Naive B cell (primary cell): ENCODE data around the gene RAB3D. TPM values are rescaled to one million over a fixed set of nuclear protein-coding genes. Genes with fewer than 3 reads are reported as not detected.
"Not testable (repeated sequence)": the region's sequence is repeated elsewhere in the genome, so short reads cannot be mapped to it uniquely, and the experiment has no call there.

Experiments
- ATAC-seq, 2 donors: fragments of 150-1000 bp; cut with Tn5 transposase; 2 replicates each; pipeline ENCODE4 v1.10.0; 2021; ENCODE audit warnings: low read depth in 2 of 2, mild to moderate bottlenecking in 2 of 2, moderate library complexity in 2 of 2
- DNase-seq: peaks from one replicate; pipeline ENCODE4 v3.0.0; 2022
- H3K27ac Mint-ChIP-seq, 6 donors: one replicate each; pipeline ENCODE4 v1.8.0; 2020 to 2022; ENCODE audit warnings: mild to moderate bottlenecking in 6 of 6, mixed read lengths in 6 of 6, moderate library complexity in 5 of 6, inconsistent platforms in 2 of 6
- H3K27me3 Mint-ChIP-seq, 3 donors: one replicate each; pipeline ENCODE4 v1.8.0; 2021 to 2022; ENCODE audit warnings: mixed read lengths in 3 of 3, mild to moderate bottlenecking in 1 of 3
- H3K36me3 Mint-ChIP-seq, 2 donors: one replicate each; pipeline ENCODE4 v1.8.0; 2020 to 2022; ENCODE audit warnings: mixed read lengths in 2 of 2, inconsistent platforms in 1 of 2, mild to moderate bottlenecking in 1 of 2
- H3K4me1 Mint-ChIP-seq, 3 donors: one replicate each; pipeline ENCODE4 v1.8.0; 2020 to 2022; ENCODE audit warnings: mixed read lengths in 3 of 3, inconsistent platforms in 1 of 3, mild to moderate bottlenecking in 1 of 3, moderate library complexity in 1 of 3
- H3K4me3 Mint-ChIP-seq, 8 donors: one replicate each; pipeline ENCODE4 v1.8.0; 2020 to 2022; ENCODE audit warnings: mild to moderate bottlenecking in 8 of 8, mixed read lengths in 8 of 8, moderate library complexity in 8 of 8, inconsistent platforms in 2 of 8
- H3K9me3 Mint-ChIP-seq, 7 donors: one replicate each; pipeline ENCODE4 v1.8.0; 2020 to 2022; ENCODE audit warnings: mixed read lengths in 7 of 7, mild to moderate bottlenecking in 5 of 7, inconsistent platforms in 2 of 7, moderate library complexity in 1 of 7
- polyA plus RNA-seq, 6 donors: library from polyadenylated mRNA; unstranded; fragments of 300-500 nt; fragmentation: Illumina TruSeq; gene quantifications; one replicate each; pipeline ENCODE4 v1.2.3, GENCODE V29; 2021; ENCODE audit warnings: low read depth in 6 of 6

Gene RAB3D
- polyA plus RNA-seq, 6 donors from 2014 or later: 1.9 to 5.8 (median 2.4) TPM

DNA sequence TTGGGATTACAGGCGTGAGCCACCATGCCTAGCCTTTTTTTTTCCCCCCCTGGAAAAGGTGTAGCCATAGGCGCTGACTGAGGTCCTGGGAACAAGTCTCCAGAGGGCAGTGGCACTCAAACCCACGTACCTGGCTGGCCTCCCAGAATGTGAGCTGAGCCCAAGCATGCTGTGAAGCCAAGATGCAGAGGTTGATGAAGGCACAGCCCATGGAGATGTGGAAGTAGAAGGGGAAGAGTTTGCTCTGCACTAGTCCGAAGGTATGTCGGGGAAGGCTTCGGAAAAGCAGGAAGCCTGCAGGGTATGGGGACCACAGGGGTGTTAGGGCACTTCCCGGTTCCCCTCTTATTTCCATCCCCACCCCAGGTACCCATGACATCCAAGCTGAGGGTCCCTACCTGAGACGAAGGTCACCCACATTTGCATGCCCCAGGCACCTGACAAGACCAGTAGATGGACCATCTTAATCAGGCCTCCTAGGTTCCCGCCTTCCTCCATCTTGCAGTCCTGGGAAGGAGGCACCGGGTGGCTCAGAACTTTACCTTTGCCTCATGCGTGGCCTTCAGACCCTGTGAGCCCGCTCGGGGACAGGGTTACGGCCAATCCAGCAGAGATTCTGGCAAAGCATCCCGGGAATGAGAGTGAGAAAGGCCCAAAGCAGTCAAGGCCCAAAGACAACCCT, 5.8 kb upstream of the RAB3D start:
- Mint-ChIP-seq H3K27me3 (no peaks in the 10 kb centered on the region), H3K4me1 (peaks cover 35 to 41% (median 38%) of the 10 kb centered on the region in 3 donors), H3K36me3 (peaks cover 0 to 8% of the 10 kb centered on the region in 2 donors), H3K4me3 (peak overlapping the region; percentile 93 to 98 (median 97)), H3K9me3 (peaks cover 0 to 7% (median 0%) of the 10 kb centered on the region in 7 donors), H3K27ac (peak overlapping the region; percentile 50 to 99 (median 98))
- DNase-seq: no peak
- ATAC-seq: no peak

DNA sequence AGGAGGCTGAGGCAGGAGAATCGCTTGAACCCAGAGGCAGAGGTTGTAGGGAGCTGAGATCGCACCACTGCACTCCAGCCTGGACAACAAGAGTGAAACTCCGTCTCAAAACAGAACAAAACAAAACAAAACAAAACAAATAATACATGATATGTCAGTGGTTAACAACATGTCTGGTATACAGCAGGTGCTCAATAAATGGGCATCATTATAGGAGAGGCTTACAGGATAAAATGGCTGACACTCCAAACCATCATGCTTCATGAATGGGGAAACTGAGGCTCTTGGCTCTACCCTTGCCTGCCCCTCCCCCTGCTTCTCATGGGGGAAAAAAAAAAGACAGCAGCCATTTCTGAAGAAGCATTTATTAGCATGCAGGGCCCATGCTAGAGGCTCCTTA, 3.0 kb upstream of the RAB3D start:
- ATAC-seq (no peak), DNase-seq (no peak)
- Mint-ChIP-seq H3K4me1 (peaks cover 41 to 55% (median 54%) of the 10 kb centered on the region in 3 donors), H3K9me3 (no peaks in the 10 kb centered on the region), H3K27me3 (no peaks in the 10 kb centered on the region), H3K4me3 (peak overlapping the region in 3 of 8 donors; percentile 12 to 58 (median 37)), H3K36me3 (no peaks in the 10 kb centered on the region), H3K27ac (peak overlapping the region in 1 of 6 donors; percentile 60)

DNA sequence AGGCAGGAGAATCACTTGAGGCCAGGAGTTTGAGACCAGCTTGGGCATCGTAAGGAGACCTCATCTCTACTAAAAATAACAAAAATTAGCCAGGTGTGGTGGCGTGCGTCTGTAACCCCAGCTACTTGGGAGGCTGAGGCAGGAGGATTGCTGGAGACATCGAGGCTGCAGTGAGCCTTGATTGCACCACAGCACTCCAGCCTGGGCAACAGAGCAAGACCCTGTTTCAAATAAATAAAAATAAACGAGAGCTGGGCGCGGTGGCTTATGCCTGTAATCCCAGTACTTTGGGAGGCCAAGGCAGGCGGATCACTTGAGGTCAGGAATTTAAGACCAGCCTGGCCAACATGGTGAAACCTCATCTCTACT, 626 bp upstream of the RAB3D start:
- not testable (repeated sequence) for H3K36me3 Mint-ChIP-seq, ATAC-seq
- peak overlapping the region in 1 of 6 donors; percentile 32 for H3K27ac Mint-ChIP-seq

DNA sequence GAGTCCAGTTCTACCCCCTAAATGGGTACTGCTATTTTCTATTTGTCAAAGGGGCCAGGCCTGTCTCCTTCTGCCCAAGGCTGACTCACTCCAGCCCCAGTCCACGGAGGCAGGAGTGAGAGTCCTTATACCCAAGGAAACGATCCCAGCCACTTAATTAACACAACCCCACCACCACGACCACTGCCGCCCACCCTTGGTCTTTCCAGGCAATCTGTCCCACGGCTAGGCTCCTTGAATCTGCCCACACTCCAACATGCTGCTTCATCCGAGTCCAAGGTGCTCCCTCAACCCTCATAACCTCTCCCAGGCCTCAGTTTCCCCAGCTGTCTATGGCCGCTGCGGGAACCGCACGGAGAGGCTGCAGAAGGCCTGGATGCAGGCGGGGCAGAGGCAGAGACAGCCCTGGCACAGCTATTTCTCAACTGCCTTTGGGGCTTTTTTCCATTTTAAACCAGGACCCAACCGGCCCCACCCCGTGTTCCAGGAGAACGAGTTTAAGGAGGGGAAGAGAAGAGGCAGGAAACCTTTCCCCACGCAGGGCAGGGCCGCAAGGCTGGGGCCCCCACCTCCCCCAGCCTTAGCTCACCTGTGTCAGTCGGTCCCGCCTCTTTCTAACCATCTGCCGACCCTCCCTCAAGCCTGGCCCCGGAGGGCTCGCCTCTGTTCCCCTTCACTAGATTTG, 746 bp downstream of the RAB3D start:
- Mint-ChIP-seq H3K4me3 (peak overlapping the region; percentile 70 to 88 (median 86)), H3K27ac (peak overlapping the region in 4 of 6 donors; percentile 29 to 69 (median 59)), H3K27me3 (no peaks in the 10 kb centered on the region), H3K9me3 (peaks cover 0 to 5% (median 0%) of the 10 kb centered on the region in 7 donors), H3K36me3 (peaks cover 6 to 8% of the 10 kb centered on the region in 2 donors), H3K4me1 (peaks cover 12 to 28% (median 27%) of the 10 kb centered on the region in 3 donors)
- no peak for ATAC-seq
- DNase-seq: no peak

More for the DNA sequence above, 626 bp upstream of the RAB3D start:
- not testable (repeated sequence) for H3K27me3 Mint-ChIP-seq, H3K9me3 Mint-ChIP-seq, DNase-seq
- Mint-ChIP-seq H3K4me3 (peak overlapping the region; percentile 70 to 88 (median 86)), H3K4me1 (peaks cover 18 to 37% (median 36%) of the 10 kb centered on the region in 3 donors)

DNA sequence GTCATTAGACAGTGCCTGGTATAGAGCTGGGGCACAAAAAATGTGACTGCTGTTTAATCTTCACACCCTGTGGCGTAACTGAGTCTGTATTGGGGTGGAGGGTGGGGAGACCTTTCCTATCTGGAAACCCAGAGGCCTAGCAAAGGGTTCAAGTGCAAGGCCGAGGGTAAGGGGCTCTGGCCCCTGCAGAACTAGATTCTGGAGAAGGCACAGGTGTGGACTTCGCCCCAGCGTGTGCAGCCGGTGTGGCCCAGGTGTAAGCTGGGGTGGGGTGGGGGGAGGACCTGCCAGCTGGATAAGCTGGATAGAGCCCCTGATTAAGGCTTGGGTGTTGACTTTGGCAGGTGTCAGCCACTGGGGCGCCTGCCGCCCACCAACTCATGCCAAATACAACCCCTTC, 1.3 kb downstream of the RAB3D start:
- no peak for DNase-seq
- peaks cover 0 to 5% (median 0%) of the 10 kb centered on the region in 7 donors for H3K9me3 Mint-ChIP-seq
- H3K4me3 Mint-ChIP-seq: peak overlapping the region in 4 of 8 donors; percentile 5 to 85 (median 58)
- ATAC-seq: no peak
- no peak overlapping the region for H3K27ac Mint-ChIP-seq
- H3K27me3 Mint-ChIP-seq: no peaks in the 10 kb centered on the region
- H3K4me1 Mint-ChIP-seq: peaks cover 12 to 28% (median 27%) of the 10 kb centered on the region in 3 donors
- peaks cover 6 to 10% of the 10 kb centered on the region in 2 donors for H3K36me3 Mint-ChIP-seq

DNA sequence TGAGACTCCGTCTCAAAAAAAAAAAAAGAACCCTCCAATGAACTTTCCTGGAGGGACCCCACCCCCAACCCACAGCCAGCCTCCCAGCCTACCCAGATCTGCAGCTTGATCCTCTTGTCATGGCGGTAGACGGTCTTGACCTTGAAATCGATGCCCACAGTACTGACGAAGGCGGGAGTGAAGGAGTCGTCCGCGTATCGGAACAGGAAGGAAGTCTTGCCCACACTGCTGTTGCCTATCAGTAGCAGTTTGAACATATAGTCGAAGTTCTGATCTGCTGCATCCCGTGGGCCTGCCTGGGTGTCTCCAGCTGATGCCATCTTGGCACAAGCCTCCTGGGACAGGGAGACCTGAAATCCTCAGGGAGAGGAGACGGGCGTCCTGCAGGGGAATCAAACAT, 2.4 kb downstream of the RAB3D start:
- Mint-ChIP-seq H3K27me3 (no peaks in the 10 kb centered on the region), H3K36me3 (peaks cover 12 to 18% of the 10 kb centered on the region in 2 donors), H3K4me3 (peak overlapping the region in 3 of 8 donors; percentile 1 to 65 (median 64)), H3K4me1 (peaks cover 12 to 28% (median 27%) of the 10 kb centered on the region in 3 donors), H3K27ac (peak overlapping the region in 1 of 6 donors; percentile 24), H3K9me3 (peaks cover 0 to 6% (median 0%) of the 10 kb centered on the region in 7 donors)
- DNase-seq (no peak), ATAC-seq (peak in 1 of 2 donors; percentile 32)

DNA sequence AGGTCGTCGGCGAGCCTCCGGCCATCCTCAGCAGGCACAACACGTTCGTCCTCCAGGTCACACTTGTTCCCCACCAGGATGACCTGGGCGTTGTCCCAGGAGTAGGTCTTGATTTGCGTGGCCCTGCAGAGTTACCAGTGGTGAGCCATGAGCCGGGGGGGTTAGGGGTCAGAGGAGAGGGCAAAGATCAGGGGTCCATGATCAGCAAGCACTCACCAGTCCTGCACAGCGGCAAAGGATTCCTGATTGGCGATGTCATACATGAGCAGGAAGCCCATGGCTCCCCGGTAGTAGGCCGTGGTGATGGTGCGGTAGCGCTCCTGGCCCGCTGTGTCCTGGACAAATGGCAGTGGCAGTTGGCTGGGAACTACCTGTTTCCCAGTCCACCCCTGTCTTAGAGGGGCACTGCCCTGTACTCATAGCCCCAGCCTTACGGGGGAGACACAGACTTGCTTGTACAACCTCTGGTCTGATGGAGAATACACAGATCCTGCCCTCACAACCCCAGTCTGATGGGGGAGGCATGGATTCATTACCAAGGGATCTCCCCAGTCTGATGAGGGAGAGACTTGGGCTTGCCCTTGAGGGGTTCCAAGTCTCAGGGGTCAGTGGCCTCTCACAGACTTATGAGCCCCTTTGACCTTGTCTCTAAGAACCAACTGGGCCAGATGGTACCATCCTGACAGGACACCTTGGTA, 3.9 kb downstream of the RAB3D start:
- peak overlapping the region in 2 of 8 donors; percentile 27 to 35 for H3K4me3 Mint-ChIP-seq
- H3K4me1 Mint-ChIP-seq: peaks cover 12 to 28% (median 27%) of the 10 kb centered on the region in 3 donors
- peak overlapping the region in 2 of 6 donors; percentile 69 to 91 for H3K27ac Mint-ChIP-seq
- no peak for ATAC-seq
- no peaks in the 10 kb centered on the region for H3K27me3 Mint-ChIP-seq
- H3K36me3 Mint-ChIP-seq: peaks cover 12 to 18% of the 10 kb centered on the region in 2 donors
- DNase-seq: no peak
- peaks cover 0 to 6% (median 0%) of the 10 kb centered on the region in 7 donors for H3K9me3 Mint-ChIP-seq

DNA sequence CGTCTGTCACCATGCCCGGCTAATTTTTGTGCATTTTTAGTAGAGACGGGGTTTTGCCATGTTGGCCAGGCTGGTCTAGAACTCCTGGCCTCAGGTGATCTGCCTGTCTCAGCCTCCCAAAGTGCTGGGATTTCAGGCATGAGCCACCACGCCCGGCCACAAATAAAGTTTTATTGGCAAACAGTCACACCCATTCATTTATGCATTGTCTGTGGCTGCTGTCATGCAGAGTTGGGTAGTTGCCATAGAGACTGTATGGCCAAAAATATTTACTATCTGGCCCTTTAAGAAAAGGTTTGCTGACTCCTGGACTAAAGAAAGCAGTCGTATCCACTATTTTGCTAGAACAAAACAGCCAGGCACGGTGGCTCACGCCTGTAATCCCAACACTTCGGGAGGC, 5.6 kb downstream of the RAB3D start:
- H3K27me3 Mint-ChIP-seq, DNase-seq, H3K4me3 Mint-ChIP-seq, H3K9me3 Mint-ChIP-seq: not testable (repeated sequence)
- Mint-ChIP-seq H3K4me1 (peaks cover 8 to 18% (median 18%) of the 10 kb centered on the region in 3 donors), H3K27ac (peak overlapping the region in 1 of 6 donors; percentile 78), H3K36me3 (peaks cover 12 to 18% of the 10 kb centered on the region in 2 donors)
- peak in 1 of 2 donors; percentile 38 for ATAC-seq

DNA sequence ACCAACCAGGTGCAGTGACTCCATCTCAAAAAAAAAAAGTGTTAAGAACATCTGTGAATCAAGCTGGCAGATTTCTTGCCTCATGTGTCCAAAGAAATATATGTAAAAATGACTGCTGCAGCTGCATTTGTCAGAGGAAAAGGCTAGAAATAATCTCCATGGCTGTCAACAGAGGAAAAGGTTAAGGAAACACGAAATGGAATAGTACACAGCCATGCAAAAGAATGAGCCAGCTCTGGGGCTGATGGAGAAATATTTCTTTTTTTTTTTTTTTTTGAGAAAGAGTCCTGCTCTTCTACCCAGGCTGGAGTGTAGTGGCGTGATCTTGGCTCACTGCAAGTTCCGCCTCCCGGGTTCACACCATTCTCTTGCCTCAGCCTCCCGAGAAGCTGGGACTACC, 6.6 kb downstream of the RAB3D start:
- H3K9me3 Mint-ChIP-seq: peaks cover 0 to 6% (median 0%) of the 10 kb centered on the region in 7 donors
- H3K4me3 Mint-ChIP-seq: no peak overlapping the region
- DNase-seq (no peak), ATAC-seq (no peak)
- H3K4me1 Mint-ChIP-seq: peaks cover 1 to 10% (median 8%) of the 10 kb centered on the region in 3 donors
- no peaks in the 10 kb centered on the region for H3K27me3 Mint-ChIP-seq
- peaks cover 12 to 18% of the 10 kb centered on the region in 2 donors for H3K36me3 Mint-ChIP-seq
- no peak overlapping the region for H3K27ac Mint-ChIP-seq

DNA sequence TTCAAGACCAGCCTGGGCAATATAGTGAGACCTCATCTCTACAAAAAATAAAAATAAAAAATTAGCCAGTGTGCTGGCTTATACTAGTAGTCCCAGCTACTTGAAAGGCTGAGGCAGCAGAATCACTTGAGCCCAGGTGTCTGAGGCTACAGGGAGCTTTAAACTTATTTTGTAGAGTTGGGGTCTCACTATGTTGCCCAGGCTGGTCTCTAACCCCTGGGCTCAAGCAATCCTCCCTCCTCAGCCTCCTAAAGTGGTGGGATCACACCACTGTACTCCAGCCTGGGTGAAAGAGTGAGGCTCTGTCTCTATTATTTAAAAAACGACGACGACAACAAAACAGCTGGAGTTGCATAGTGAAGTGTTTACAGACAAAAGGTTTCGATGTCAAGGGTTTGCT, 8.0 kb downstream of the RAB3D start:
- Mint-ChIP-seq H3K36me3 (peaks cover 12 to 18% of the 10 kb centered on the region in 2 donors), H3K27ac (peak overlapping the region in 2 of 6 donors; percentile 8 to 73), H3K4me1 (no peaks in the 10 kb centered on the region), H3K9me3 (peaks cover 0 to 4% (median 0%) of the 10 kb centered on the region in 7 donors), H3K4me3 (no peak overlapping the region), H3K27me3 (no peaks in the 10 kb centered on the region)
- ATAC-seq (no peak), DNase-seq (no peak)

DNA sequence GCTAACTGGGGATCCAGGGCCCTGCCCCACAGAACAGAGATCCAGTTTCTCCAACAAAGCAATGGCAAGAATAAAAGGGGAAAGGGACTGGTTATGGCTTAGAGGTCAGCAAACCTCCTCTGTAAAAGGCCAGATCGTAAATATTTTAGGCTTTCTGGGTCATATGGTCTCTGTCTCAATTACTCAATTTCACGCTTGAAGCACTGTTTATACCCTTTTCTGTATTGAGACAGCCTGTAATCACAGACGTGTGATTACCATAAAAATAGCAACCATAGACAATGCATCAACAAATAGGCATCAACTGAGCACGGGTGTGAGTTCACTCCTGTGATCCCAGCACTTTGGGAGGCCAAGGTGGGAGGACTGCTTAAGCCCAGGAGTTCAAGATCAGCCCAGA, 9.3 kb downstream of the RAB3D start:
- peaks cover 7 to 11% of the 10 kb centered on the region in 2 donors for H3K36me3 Mint-ChIP-seq
- H3K4me1 Mint-ChIP-seq: no peaks in the 10 kb centered on the region
- H3K27ac Mint-ChIP-seq: peak overlapping the region in 1 of 6 donors; percentile 70
- no peaks in the 10 kb centered on the region for H3K27me3 Mint-ChIP-seq
- DNase-seq: no peak
- H3K9me3 Mint-ChIP-seq: peaks cover 0 to 2% (median 0%) of the 10 kb centered on the region in 7 donors
- ATAC-seq: no peak
- H3K4me3 Mint-ChIP-seq: no peak overlapping the region

DNA sequence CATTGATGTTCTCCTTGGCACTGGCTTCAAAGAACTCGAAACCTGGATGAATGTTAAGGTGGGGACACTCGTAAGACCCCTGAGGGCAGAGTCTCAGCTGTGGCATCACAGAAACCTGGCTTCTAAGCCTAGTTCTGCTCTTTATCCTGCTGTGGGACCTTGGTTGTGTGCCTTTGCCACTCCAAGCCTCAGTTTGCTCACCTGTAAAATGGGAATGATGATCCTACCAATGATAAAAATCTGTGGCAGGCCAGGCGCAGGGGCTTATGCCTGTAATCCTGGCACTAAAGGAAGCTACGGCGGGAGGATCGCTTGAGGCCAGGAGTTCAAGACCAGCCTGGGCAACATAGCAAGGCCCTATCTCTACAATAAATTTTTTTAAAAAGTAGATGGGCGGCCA, 13.9 kb downstream of the RAB3D start:
- no peaks in the 10 kb centered on the region for H3K36me3 Mint-ChIP-seq
- peaks cover 28 to 44% (median 36%) of the 10 kb centered on the region in 3 donors for H3K4me1 Mint-ChIP-seq
- no peak for DNase-seq
- H3K9me3 Mint-ChIP-seq: no peaks in the 10 kb centered on the region
- H3K27ac Mint-ChIP-seq: peak overlapping the region in 1 of 6 donors; percentile 76
- H3K27me3 Mint-ChIP-seq: peaks cover 0 to 7% (median 0%) of the 10 kb centered on the region in 3 donors
- H3K4me3 Mint-ChIP-seq: peak overlapping the region in 1 of 8 donors; percentile 40
- ATAC-seq: no peak
